ENCODE results near the gene CELSR2. TPM values are rescaled to one million over a fixed set of nuclear protein-coding genes. Genes with fewer than 3 reads are reported as not detected.

Gene CELSR2
- total RNA-seq, 1 experiment from 2014 or later: 17.1 TPM

DNA sequence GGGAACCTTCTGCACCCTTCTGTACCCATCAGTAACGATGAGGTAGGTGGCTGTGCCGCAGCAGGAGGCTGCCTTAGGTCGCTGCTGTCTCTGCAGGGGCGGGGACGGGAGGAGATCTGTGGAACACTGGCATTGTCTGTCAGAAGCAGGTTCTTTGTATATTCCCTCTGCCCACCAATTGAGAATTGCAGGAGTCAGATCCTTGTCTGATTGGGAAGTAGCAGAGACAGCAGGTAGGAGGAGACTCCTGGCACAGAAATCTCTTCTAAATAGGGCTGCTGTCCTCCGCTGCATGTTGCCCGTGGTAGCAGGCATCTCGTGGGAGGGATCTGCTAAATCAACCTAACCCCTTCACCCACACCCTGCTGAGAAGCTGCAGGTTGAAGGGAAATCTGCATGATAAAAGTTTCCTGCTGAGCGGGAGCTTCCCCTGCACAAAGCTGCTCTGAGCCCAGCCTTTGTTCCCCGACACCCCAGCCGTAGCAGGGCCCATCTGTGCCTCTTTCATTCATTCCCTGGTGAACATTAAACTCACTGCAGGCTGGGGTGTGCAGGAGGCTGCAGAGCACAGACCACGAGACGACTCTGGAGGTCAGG is 19.7 kb upstream of the CELSR2 start:
- ATAC-seq: no peak
- no peak for DNase-seq (ENCODE audit: low read depth, low spot score)
- Histone ChIP-seq H3K9me3 (ENCODE audit: control insufficient read depth in 1 of 2, insufficient read depth in 1 of 2, low read depth in 1 of 2, low read length in 2 of 2) (no peaks in the 10 kb centered on the region), H3K27me3 (ENCODE audit: insufficient read depth, low read length) (no peaks in the 10 kb centered on the region), H3K4me3 (replicated peaks in 1 of 2; ENCODE audit: low read depth in 1 of 2, low read length in 2 of 2) (no peak overlapping the region), H3K9me2 (ENCODE audit: insufficient read depth) (no peaks in the 10 kb centered on the region), H3K27ac (ENCODE audit: low read depth, low read length) (no peak overlapping the region), H4K20me1 (ENCODE audit: insufficient read depth) (no peaks in the 10 kb centered on the region), H3K9ac (ENCODE audit: low read length) (no peak overlapping the region), H2AFZ (ENCODE audit: low read depth, low read length, poor library complexity, severe bottlenecking) (no peak overlapping the region), H3K79me2 (ENCODE audit: insufficient read depth, low read length) (peaks cover 15% of the 10 kb centered on the region), H3K4me1 (ENCODE audit: control insufficient read depth in 1 of 2, insufficient read depth in 2 of 2, low read length in 2 of 2) (peaks cover 0 to 9% of the 10 kb centered on the region in 2 experiments; a peak in 1 of 4 replicates), H3K36me3 (ENCODE audit: control insufficient read depth in 1 of 2, insufficient read depth in 2 of 2, low read length in 2 of 2) (peaks cover 31 to 40% of the 10 kb centered on the region in 2 experiments; a peak in 3 of 4 replicates), H3K4me2 (ENCODE audit: low read length) (no peak overlapping the region)
- TF ChIP-seq CEBPB (IDR thresholded peaks at IDR 0.05; ENCODE audit: low read depth) (no peak), YY1 (IDR thresholded peaks at IDR 0.05; ENCODE audit: extremely low read depth, insufficient replicate concordance, low read depth, low read length) (no peak), FOSL1 (IDR thresholded peaks at IDR 0.05; ENCODE audit: low read depth) (no peak), SRF (IDR thresholded peaks at IDR 0.05; ENCODE audit: low read depth) (no peak), ELF1 (IDR thresholded peaks at IDR 0.05; ENCODE audit: borderline replicate concordance, low read depth) (no peak), SP1 (IDR thresholded peaks at IDR 0.05; ENCODE audit: low read depth) (no peak), SIN3A (IDR thresholded peaks at IDR 0.05; ENCODE audit: low read depth) (no peak), RAD21 (IDR thresholded peaks at IDR 0.05; ENCODE audit: low read depth) (no peak), JUND (IDR thresholded peaks at IDR 0.05) (no peak), TCF7L2 (IDR thresholded peaks at IDR 0.05; ENCODE audit: borderline replicate concordance, extremely low read depth, insufficient read depth, insufficient read length) (no peak)
- TF ChIP-seq, protein P1, sequence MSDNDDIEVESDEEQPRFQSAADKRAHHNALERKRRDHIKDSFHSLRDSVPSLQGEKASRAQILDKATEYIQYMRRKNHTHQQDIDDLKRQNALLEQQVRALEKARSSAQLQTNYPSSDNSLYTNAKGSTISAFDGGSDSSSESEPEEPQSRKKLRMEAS (IDR thresholded peaks at IDR 0.05): no peak
- TF ChIP-seq, protein P2, sequence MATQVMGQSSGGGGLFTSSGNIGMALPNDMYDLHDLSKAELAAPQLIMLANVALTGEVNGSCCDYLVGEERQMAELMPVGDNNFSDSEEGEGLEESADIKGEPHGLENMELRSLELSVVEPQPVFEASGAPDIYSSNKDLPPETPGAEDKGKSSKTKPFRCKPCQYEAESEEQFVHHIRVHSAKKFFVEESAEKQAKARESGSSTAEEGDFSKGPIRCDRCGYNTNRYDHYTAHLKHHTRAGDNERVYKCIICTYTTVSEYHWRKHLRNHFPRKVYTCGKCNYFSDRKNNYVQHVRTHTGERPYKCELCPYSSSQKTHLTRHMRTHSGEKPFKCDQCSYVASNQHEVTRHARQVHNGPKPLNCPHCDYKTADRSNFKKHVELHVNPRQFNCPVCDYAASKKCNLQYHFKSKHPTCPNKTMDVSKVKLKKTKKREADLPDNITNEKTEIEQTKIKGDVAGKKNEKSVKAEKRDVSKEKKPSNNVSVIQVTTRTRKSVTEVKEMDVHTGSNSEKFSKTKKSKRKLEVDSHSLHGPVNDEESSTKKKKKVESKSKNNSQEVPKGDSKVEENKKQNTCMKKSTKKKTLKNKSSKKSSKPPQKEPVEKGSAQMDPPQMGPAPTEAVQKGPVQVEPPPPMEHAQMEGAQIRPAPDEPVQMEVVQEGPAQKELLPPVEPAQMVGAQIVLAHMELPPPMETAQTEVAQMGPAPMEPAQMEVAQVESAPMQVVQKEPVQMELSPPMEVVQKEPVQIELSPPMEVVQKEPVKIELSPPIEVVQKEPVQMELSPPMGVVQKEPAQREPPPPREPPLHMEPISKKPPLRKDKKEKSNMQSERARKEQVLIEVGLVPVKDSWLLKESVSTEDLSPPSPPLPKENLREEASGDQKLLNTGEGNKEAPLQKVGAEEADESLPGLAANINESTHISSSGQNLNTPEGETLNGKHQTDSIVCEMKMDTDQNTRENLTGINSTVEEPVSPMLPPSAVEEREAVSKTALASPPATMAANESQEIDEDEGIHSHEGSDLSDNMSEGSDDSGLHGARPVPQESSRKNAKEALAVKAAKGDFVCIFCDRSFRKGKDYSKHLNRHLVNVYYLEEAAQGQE (IDR thresholded peaks at IDR 0.05; ENCODE audit: low read depth): no peak
- TF ChIP-seq, protein P3, sequence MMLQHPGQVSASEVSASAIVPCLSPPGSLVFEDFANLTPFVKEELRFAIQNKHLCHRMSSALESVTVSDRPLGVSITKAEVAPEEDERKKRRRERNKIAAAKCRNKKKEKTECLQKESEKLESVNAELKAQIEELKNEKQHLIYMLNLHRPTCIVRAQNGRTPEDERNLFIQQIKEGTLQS (IDR thresholded peaks at IDR 0.05): no peak
- TF ChIP-seq, protein P4, sequence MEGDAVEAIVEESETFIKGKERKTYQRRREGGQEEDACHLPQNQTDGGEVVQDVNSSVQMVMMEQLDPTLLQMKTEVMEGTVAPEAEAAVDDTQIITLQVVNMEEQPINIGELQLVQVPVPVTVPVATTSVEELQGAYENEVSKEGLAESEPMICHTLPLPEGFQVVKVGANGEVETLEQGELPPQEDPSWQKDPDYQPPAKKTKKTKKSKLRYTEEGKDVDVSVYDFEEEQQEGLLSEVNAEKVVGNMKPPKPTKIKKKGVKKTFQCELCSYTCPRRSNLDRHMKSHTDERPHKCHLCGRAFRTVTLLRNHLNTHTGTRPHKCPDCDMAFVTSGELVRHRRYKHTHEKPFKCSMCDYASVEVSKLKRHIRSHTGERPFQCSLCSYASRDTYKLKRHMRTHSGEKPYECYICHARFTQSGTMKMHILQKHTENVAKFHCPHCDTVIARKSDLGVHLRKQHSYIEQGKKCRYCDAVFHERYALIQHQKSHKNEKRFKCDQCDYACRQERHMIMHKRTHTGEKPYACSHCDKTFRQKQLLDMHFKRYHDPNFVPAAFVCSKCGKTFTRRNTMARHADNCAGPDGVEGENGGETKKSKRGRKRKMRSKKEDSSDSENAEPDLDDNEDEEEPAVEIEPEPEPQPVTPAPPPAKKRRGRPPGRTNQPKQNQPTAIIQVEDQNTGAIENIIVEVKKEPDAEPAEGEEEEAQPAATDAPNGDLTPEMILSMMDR (IDR thresholded peaks at IDR 0.05 in 2 of 3, conservative IDR thresholded peaks at IDR 0.05 in 1 of 3; ENCODE audit: borderline replicate concordance in 1 of 3, insufficient read depth in 1 of 3, low read depth in 2 of 3, low read length in 2 of 3): no peak
- TF ChIP-seq, protein P5, sequence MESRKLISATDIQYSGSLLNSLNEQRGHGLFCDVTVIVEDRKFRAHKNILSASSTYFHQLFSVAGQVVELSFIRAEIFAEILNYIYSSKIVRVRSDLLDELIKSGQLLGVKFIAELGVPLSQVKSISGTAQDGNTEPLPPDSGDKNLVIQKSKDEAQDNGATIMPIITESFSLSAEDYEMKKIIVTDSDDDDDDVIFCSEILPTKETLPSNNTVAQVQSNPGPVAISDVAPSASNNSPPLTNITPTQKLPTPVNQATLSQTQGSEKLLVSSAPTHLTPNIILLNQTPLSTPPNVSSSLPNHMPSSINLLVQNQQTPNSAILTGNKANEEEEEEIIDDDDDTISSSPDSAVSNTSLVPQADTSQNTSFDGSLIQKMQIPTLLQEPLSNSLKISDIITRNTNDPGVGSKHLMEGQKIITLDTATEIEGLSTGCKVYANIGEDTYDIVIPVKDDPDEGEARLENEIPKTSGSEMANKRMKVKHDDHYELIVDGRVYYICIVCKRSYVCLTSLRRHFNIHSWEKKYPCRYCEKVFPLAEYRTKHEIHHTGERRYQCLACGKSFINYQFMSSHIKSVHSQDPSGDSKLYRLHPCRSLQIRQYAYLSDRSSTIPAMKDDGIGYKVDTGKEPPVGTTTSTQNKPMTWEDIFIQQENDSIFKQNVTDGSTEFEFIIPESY (IDR thresholded peaks at IDR 0.05; ENCODE audit: extremely low read depth, insufficient replicate concordance, low read length): no peak
- BruUV-seq (replicated peaks): no TSS peak
- ChIA-PET CTCF (no interaction called here), POLR2A (no interaction called here), RAD21 (ENCODE audit: low non-redundant PET in 1 of 2, low total read pairs in 2 of 2, uncharacterized antibody in 2 of 2, unreplicated experiment in 2 of 2) (no interaction called here)
- intact Hi-C loops (cut with micrococcal nuclease): no loop called here
